ENCODE results near the gene PDIA6. TPM values are rescaled to one million over a fixed set of nuclear protein-coding genes. Genes with fewer than 3 reads are reported as not detected.

The PDIA6 gene
- total RNA-seq, 2 experiments from 2014 or later: 25.5 to 26.3 TPM

DNA sequence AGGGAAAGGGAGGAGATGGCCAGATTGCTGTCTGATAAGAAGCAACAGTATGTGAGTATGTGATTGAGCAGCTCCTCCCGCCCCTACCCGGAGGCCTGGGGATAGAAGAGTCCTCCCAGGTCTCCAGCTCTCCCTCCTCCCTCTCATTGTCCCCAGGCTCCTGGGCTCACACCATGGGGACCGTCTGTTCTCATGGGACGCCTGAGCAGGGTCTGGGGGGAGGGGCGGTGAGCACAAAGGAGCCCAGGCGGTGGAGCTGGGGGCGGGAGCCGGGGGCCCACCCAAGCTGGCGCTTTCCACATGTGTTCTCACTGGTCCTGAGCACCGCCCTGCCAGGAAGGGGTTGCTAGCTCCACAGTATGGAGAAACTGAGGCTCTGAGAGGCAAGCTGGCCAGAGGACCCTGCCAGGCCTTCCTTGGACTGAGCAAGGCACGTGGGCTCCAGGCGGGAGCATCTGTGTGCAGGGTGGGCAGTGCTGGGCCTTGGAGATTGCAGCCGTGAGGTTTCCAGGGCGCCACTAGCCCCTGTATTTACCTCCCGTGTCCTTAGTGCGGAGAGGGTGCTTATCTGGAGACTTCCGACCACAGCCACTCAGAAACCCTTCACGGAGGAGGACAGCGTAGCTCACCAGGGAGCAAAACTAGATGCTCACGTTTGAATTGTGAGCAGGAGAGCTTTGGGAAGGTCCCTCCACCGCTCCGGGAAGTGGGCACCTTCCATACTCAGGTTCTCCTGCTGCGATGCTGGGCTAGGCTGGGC lies 37.4 kb downstream of the PDIA6 start:
- TF ChIP-seq, protein P1, sequence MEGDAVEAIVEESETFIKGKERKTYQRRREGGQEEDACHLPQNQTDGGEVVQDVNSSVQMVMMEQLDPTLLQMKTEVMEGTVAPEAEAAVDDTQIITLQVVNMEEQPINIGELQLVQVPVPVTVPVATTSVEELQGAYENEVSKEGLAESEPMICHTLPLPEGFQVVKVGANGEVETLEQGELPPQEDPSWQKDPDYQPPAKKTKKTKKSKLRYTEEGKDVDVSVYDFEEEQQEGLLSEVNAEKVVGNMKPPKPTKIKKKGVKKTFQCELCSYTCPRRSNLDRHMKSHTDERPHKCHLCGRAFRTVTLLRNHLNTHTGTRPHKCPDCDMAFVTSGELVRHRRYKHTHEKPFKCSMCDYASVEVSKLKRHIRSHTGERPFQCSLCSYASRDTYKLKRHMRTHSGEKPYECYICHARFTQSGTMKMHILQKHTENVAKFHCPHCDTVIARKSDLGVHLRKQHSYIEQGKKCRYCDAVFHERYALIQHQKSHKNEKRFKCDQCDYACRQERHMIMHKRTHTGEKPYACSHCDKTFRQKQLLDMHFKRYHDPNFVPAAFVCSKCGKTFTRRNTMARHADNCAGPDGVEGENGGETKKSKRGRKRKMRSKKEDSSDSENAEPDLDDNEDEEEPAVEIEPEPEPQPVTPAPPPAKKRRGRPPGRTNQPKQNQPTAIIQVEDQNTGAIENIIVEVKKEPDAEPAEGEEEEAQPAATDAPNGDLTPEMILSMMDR (IDR thresholded peaks at IDR 0.05): no peak

DNA sequence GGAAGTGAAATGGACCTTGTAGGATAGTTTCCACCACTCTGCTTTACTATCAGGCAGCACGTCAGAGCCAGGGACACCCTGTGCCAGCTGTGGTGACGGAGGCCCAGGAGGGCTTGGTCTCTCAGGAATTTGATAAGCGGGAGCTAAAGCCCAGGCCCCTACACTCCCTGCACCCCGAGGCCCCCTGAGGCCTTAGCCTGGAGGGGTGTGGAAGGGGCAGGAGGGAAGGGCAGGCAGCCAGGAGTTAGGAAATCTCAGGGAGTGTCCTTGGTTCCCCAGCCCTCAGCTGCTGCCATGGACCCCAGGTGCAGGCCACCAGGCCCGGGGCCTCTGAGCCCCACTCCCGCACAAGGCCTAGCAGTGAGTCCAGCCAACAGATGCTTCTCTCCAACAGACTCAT lies 38.2 kb downstream of the PDIA6 start:
- Histone ChIP-seq H3K27me3 (ENCODE audit: control insufficient read depth in 1 of 2, insufficient read depth in 2 of 2, low read length in 2 of 2) (no peaks in the 10 kb centered on the region), H3K4me1 (ENCODE audit: insufficient read depth, low read length) (no peaks in the 10 kb centered on the region), H3K36me3 (ENCODE audit: insufficient read depth, low read length) (peaks cover 10% of the 10 kb centered on the region), H3K4me3 (ENCODE audit: low read length) (no peak overlapping the region), H3K27ac (ENCODE audit: low read depth in 1 of 2, low read length in 2 of 2) (no peak overlapping the region), H3K9me3 (ENCODE audit: control insufficient read depth in 1 of 2, insufficient read depth in 1 of 2, low read length in 2 of 2) (peaks cover 0 to 5% of the 10 kb centered on the region in 2 experiments)
- no peak overlapping the region for H3K4me3 Mint-ChIP-seq
- POLR2A ChIA-PET: no interaction called here
- TF ChIP-seq, protein P1 (IDR thresholded peaks at IDR 0.05): no peak
- H3K4me1 Mint-ChIP-seq (ENCODE audit: low read depth): no peaks in the 10 kb centered on the region
- no peak for DNase-seq
- H3K27ac Mint-ChIP-seq: no peak overlapping the region
- no peak for ATAC-seq (ENCODE audit: poor library complexity)
- no peaks in the 10 kb centered on the region for H3K27me3 Mint-ChIP-seq
- H3K9me3 Mint-ChIP-seq: no peaks in the 10 kb centered on the region
- intact Hi-C loops (cut with DNase I, micrococcal nuclease): no loop called here
- no peaks in the 10 kb centered on the region for H3K36me3 Mint-ChIP-seq (ENCODE audit: low read depth)
- CTCF ChIA-PET: no interaction called here

More for the DNA sequence above, 37.4 kb downstream of the PDIA6 start:
- Histone ChIP-seq H3K4me1 (ENCODE audit: insufficient read depth, low read length) (no peaks in the 10 kb centered on the region), H3K9me3 (ENCODE audit: control insufficient read depth in 1 of 2, insufficient read depth in 1 of 2, low read length in 2 of 2) (peaks cover 0 to 5% of the 10 kb centered on the region in 2 experiments), H3K36me3 (ENCODE audit: insufficient read depth, low read length) (peaks cover 12% of the 10 kb centered on the region), H3K27me3 (ENCODE audit: control insufficient read depth in 1 of 2, insufficient read depth in 2 of 2, low read length in 2 of 2) (no peaks in the 10 kb centered on the region), H3K4me3 (ENCODE audit: low read length) (no peak overlapping the region), H3K27ac (ENCODE audit: low read depth in 1 of 2, low read length in 2 of 2) (no peak overlapping the region)
- Mint-ChIP-seq H3K4me1 (ENCODE audit: low read depth) (no peaks in the 10 kb centered on the region), H3K4me3 (no peak overlapping the region), H3K36me3 (ENCODE audit: low read depth) (peaks cover 6% of the 10 kb centered on the region), H3K27me3 (no peaks in the 10 kb centered on the region), H3K9me3 (no peaks in the 10 kb centered on the region), H3K27ac (no peak overlapping the region)
- CTCF ChIA-PET: no interaction called here
- POLR2A ChIA-PET: no interaction called here
- no peak for DNase-seq
- intact Hi-C loops (cut with DNase I, micrococcal nuclease): no loop called here
- ATAC-seq (ENCODE audit: poor library complexity): no peak

DNA sequence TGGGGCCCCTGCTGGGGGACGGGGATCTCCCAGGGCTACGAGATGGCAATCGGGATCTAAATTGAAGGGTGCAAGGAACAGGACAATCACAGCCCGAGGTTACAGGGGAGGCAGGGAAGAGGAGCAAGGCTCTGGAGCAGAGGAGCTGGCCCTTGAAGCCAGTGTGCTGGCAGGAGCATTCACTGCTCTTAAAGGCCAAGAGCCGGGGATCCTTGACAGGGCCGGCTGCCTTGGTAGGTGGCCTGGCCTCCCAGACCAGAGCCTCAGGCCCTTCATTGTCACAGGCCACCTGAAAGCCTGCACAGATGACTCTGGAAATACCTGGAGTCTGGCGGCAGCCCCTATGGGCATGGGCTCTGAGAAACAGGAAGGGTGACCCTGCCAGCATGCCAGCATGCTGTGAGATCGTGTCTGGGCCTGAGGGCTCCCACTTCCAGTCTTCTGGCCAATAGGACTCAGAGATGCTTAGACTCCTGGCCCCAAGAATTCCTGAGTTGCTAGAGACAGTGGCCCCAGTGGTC lies 38.7 kb downstream of the PDIA6 start:
- ChIA-PET POLR2A (no interaction called here), CTCF (no interaction called here)
- Mint-ChIP-seq H3K36me3 (ENCODE audit: low read depth) (no peaks in the 10 kb centered on the region), H3K27ac (no peak overlapping the region), H3K27me3 (no peaks in the 10 kb centered on the region), H3K4me1 (ENCODE audit: low read depth) (no peaks in the 10 kb centered on the region), H3K4me3 (no peak overlapping the region), H3K9me3 (no peaks in the 10 kb centered on the region)
- Histone ChIP-seq H3K36me3 (ENCODE audit: insufficient read depth, low read length) (peaks cover 9% of the 10 kb centered on the region), H3K4me1 (ENCODE audit: insufficient read depth, low read length) (no peaks in the 10 kb centered on the region), H3K27me3 (ENCODE audit: control insufficient read depth in 1 of 2, insufficient read depth in 2 of 2, low read length in 2 of 2) (no peaks in the 10 kb centered on the region), H3K27ac (ENCODE audit: low read depth in 1 of 2, low read length in 2 of 2) (no peak overlapping the region), H3K9me3 (ENCODE audit: control insufficient read depth in 1 of 2, insufficient read depth in 1 of 2, low read length in 2 of 2) (peaks cover 0 to 5% of the 10 kb centered on the region in 2 experiments), H3K4me3 (ENCODE audit: low read length) (no peak overlapping the region)
- TF ChIP-seq, protein P1 (IDR thresholded peaks at IDR 0.05): no peak
- no peak for DNase-seq
- no peak for ATAC-seq (ENCODE audit: poor library complexity)
- intact Hi-C loops (cut with DNase I, micrococcal nuclease): no loop called here
